ENCODE results near the gene DNAH6.

Gene DNAH6

DNA sequence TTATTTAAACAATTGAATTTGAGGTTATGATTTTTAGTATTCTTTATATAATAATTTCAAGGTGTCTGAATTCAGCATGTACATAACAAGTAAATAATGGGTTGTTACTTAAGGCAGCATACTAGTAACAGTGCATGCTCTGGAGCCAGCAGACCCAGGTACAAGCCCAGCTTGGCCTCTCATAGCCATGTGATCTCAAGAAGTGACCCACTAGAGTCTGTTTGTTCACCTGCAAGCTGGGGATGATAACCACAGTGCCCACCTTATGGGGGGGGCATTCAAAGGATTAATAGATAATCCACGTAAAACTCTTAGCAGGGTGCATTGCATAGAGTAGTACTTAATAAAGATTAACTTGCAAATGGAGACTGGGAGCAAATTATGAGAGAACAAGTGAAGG, 201.0 kb downstream of the DNAH6 start:
- Histone ChIP-seq H3K4me1 (ENCODE audit: control insufficient read depth, insufficient read depth, low read length) (no peaks in the 10 kb centered on the region), H3K27ac (ENCODE audit: low read depth, low read length) (no peak overlapping the region), H3K36me3 (ENCODE audit: control insufficient read depth, insufficient read depth, low read length) (no peaks in the 10 kb centered on the region), H3K9ac (ENCODE audit: low read length) (no peak overlapping the region), H3K9me3 (ENCODE audit: control insufficient read depth, insufficient read depth, low read depth, low read length) (no peaks in the 10 kb centered on the region), H3K4me3 (ENCODE audit: low read depth, low read length) (no peak overlapping the region), H3K27me3 (ENCODE audit: control insufficient read depth, insufficient read depth, low read length) (no peaks in the 10 kb centered on the region)

GRCh38 chr2:84719434-84719833, 203.1 kb downstream of the DNAH6 start:
- Histone ChIP-seq H3K27ac (ENCODE audit: low read depth, low read length) (no peak overlapping the region), H3K9me3 (ENCODE audit: control insufficient read depth, insufficient read depth, low read depth, low read length) (no peaks in the 10 kb centered on the region), H3K27me3 (ENCODE audit: control insufficient read depth, insufficient read depth, low read length) (no peaks in the 10 kb centered on the region), H3K36me3 (ENCODE audit: control insufficient read depth, insufficient read depth, low read length) (no peaks in the 10 kb centered on the region), H3K9ac (ENCODE audit: low read length) (no peak overlapping the region), H3K4me1 (ENCODE audit: control insufficient read depth, insufficient read depth, low read length) (no peaks in the 10 kb centered on the region), H3K4me3 (ENCODE audit: low read depth, low read length) (no peak overlapping the region)

DNA sequence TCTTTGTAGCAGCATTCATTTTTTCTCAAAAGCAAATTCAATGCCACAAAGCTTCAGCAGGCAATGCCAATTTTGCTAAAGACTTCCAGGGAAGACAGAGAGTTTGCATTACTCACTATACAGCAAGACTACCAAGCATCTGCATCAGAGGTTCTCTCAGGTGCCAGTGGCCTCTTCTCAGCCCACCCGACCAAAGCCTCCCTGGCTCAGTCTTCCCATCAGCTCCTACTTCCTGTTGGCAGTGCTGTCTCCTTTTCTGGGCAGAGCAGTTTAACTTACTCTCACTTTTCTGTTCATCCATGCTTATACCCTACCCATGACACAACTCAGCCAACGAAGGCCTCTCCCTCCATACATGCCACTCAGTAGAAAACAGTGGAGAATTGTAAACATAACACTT, 207.5 kb downstream of the DNAH6 start:
- Histone ChIP-seq H3K4me1 (ENCODE audit: control insufficient read depth, insufficient read depth, low read length) (no peaks in the 10 kb centered on the region), H3K9ac (ENCODE audit: low read length) (no peak overlapping the region), H3K36me3 (ENCODE audit: control insufficient read depth, insufficient read depth, low read length) (no peaks in the 10 kb centered on the region), H3K9me3 (ENCODE audit: control insufficient read depth, insufficient read depth, low read depth, low read length) (no peaks in the 10 kb centered on the region), H3K4me3 (ENCODE audit: low read depth, low read length) (no peak overlapping the region), H3K27ac (ENCODE audit: low read depth, low read length) (no peak overlapping the region), H3K27me3 (ENCODE audit: control insufficient read depth, insufficient read depth, low read length) (no peaks in the 10 kb centered on the region)

- H3K4me1 ChIP-seq (ENCODE audit: control insufficient read depth, insufficient read depth, low read length), result no peaks in the 10 kb centered on the region
- H3K36me3 ChIP-seq (ENCODE audit: control insufficient read depth, insufficient read depth, low read length), result no peaks in the 10 kb centered on the region
- no peak overlapping the region for H3K27ac ChIP-seq (ENCODE audit: low read depth, low read length)
- H3K9ac ChIP-seq (ENCODE audit: low read length), result no peak overlapping the region
- H3K27me3 ChIP-seq (ENCODE audit: control insufficient read depth, insufficient read depth, low read length), result no peaks in the 10 kb centered on the region
- no peaks in the 10 kb centered on the region for H3K9me3 ChIP-seq (ENCODE audit: control insufficient read depth, insufficient read depth, low read depth, low read length)
- H3K4me3 ChIP-seq (ENCODE audit: low read depth, low read length), result no peak overlapping the region
These were observed 209.4 kb downstream of the DNAH6 start for GRCh38 chr2:84725717-84726116.

DNA sequence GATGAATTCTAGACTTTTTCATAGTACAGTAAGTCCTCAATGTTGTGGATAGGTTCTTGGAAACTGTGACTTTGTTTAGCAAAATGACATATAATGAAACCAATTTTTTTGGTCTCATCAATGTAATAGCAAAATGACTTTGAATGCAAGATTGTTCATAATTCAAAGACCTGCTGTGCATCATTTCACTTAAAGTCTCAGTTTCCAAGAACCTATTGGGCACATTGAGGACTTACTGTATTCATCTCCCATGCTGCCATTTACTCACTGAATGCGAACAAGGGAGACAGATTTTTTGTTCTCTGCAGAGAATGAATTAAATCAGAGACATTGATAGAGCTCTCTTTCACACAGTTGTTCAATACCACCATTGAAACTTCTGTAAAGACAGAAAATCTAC, 211.0 kb downstream of the DNAH6 start:
- Histone ChIP-seq H3K27ac (ENCODE audit: low read depth, low read length) (no peak overlapping the region), H3K4me1 (ENCODE audit: control insufficient read depth, insufficient read depth, low read length) (no peaks in the 10 kb centered on the region), H3K9ac (ENCODE audit: low read length) (no peak overlapping the region), H3K36me3 (ENCODE audit: control insufficient read depth, insufficient read depth, low read length) (no peaks in the 10 kb centered on the region), H3K4me3 (ENCODE audit: low read depth, low read length) (no peak overlapping the region), H3K9me3 (ENCODE audit: control insufficient read depth, insufficient read depth, low read depth, low read length) (no peaks in the 10 kb centered on the region), H3K27me3 (ENCODE audit: control insufficient read depth, insufficient read depth, low read length) (no peaks in the 10 kb centered on the region)

- no peaks in the 10 kb centered on the region for H3K9me3 ChIP-seq (ENCODE audit: control insufficient read depth, insufficient read depth, low read depth, low read length)
- no peaks in the 10 kb centered on the region for H3K4me1 ChIP-seq (ENCODE audit: control insufficient read depth, insufficient read depth, low read length)
- H3K4me3 ChIP-seq (ENCODE audit: low read depth, low read length), result no peak overlapping the region
- no peak overlapping the region for H3K27ac ChIP-seq (ENCODE audit: low read depth, low read length)
- H3K36me3 ChIP-seq (ENCODE audit: control insufficient read depth, insufficient read depth, low read length), result no peaks in the 10 kb centered on the region
- no peak overlapping the region for H3K9ac ChIP-seq (ENCODE audit: low read length)
- H3K27me3 ChIP-seq (ENCODE audit: control insufficient read depth, insufficient read depth, low read length), result no peaks in the 10 kb centered on the region
These were observed 212.9 kb downstream of the DNAH6 start for GRCh38 chr2:84729224-84729623.

DNA sequence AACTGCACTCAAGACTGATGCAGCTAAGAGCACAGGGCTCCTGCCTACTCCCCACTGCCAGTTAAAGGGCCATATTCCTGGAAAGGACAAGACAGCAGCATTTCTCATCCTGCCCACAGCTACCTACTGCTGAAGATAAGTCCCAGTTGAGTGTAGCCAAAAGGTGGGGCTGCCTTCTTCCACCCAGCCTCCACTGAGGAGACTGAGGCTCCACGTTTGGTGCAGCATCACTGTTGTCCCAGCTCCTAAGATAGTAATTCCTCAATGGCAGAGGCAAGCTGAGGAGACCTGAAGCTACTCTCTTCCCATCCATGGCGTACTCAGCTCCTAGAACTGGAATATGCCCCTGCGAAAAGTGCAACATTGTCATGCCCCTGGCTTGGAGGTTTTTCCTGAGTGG, 214.9 kb downstream of the DNAH6 start:
- no peak overlapping the region for H3K9ac ChIP-seq (ENCODE audit: low read length)
- H3K4me3 ChIP-seq (ENCODE audit: low read depth, low read length), result no peak overlapping the region
- no peaks in the 10 kb centered on the region for H3K36me3 ChIP-seq (ENCODE audit: control insufficient read depth, insufficient read depth, low read length)
- no peaks in the 10 kb centered on the region for H3K27me3 ChIP-seq (ENCODE audit: control insufficient read depth, insufficient read depth, low read length)
- no peaks in the 10 kb centered on the region for H3K4me1 ChIP-seq (ENCODE audit: control insufficient read depth, insufficient read depth, low read length)
- H3K27ac ChIP-seq (ENCODE audit: low read depth, low read length), result no peak overlapping the region
- H3K9me3 ChIP-seq (ENCODE audit: control insufficient read depth, insufficient read depth, low read depth, low read length), result no peaks in the 10 kb centered on the region

GRCh38 chr2:84732897-84733778, 216.8 kb downstream of the DNAH6 start:
- no peaks in the 10 kb centered on the region for H3K9me3 ChIP-seq (ENCODE audit: control insufficient read depth, insufficient read depth, low read depth, low read length)
- H3K27me3 ChIP-seq (ENCODE audit: control insufficient read depth, insufficient read depth, low read length), result no peaks in the 10 kb centered on the region
- H3K9ac ChIP-seq (ENCODE audit: low read length), result no peak overlapping the region
- H3K27ac ChIP-seq (ENCODE audit: low read depth, low read length), result no peak overlapping the region
- H3K4me1 ChIP-seq (ENCODE audit: control insufficient read depth, insufficient read depth, low read length), result no peaks in the 10 kb centered on the region
- H3K4me3 ChIP-seq (ENCODE audit: low read depth, low read length), result no peak overlapping the region
- no peaks in the 10 kb centered on the region for H3K36me3 ChIP-seq (ENCODE audit: control insufficient read depth, insufficient read depth, low read length)

GRCh38 chr2:84735389-84735788, 219.1 kb downstream of the DNAH6 start:
- no peak overlapping the region for H3K9ac ChIP-seq (ENCODE audit: low read length)
- H3K4me3 ChIP-seq (ENCODE audit: low read depth, low read length), result no peak overlapping the region
- no peaks in the 10 kb centered on the region for H3K36me3 ChIP-seq (ENCODE audit: control insufficient read depth, insufficient read depth, low read length)
- no peak overlapping the region for H3K27ac ChIP-seq (ENCODE audit: low read depth, low read length)
- no peaks in the 10 kb centered on the region for H3K27me3 ChIP-seq (ENCODE audit: control insufficient read depth, insufficient read depth, low read length)
- no peaks in the 10 kb centered on the region for H3K4me1 ChIP-seq (ENCODE audit: control insufficient read depth, insufficient read depth, low read length)
- H3K9me3 ChIP-seq (ENCODE audit: control insufficient read depth, insufficient read depth, low read depth, low read length), result no peaks in the 10 kb centered on the region

DNA sequence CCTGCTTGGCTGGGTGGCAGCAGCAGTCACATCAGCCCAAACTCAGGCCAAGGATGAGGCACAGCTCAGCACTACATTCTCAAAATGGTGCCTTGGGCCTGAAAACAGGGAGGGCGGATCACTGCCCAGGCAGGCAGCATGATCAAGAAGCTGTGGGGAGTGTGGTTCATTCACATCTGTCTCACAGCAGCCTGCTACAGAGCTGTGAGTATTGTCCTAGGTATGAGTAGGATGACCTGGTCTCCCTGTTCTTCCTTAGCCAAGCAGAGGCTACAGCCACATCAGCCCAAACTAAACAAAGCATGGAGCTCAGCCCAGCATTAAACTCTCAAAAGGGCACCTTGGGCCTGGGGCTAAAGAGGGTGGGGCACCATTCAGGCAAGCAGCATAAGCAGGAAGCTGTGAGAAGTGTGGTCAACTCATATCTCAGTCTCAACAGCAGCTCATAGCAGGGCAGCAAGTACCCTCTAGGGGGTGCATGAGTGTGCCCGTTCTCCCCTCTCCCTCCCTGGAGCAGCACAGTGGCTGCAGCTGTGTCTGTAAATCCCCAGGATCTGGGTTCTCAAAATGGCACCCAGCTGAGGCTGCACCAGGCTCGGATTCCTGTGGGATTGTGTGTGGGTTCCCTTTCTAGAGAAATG, 225.0 kb downstream of the DNAH6 start:
- Histone ChIP-seq H3K36me3 (ENCODE audit: control insufficient read depth, insufficient read depth, low read length) (no peaks in the 10 kb centered on the region), H3K9ac (ENCODE audit: low read length) (no peak overlapping the region), H3K4me1 (ENCODE audit: control insufficient read depth, insufficient read depth, low read length) (peaks cover 6% of the 10 kb centered on the region; the same call in 1 of the 2 replicates), H3K9me3 (ENCODE audit: control insufficient read depth, insufficient read depth, low read depth, low read length) (no peaks in the 10 kb centered on the region), H3K27ac (ENCODE audit: low read depth, low read length) (no peak overlapping the region), H3K27me3 (ENCODE audit: control insufficient read depth, insufficient read depth, low read length) (no peaks in the 10 kb centered on the region), H3K4me3 (ENCODE audit: low read depth, low read length) (no peak overlapping the region)

GRCh38 chr2:84748341-84748740, 232.0 kb downstream of the DNAH6 start:
- no peak overlapping the region for H3K4me3 ChIP-seq (ENCODE audit: low read depth, low read length)
- no peaks in the 10 kb centered on the region for H3K9me3 ChIP-seq (ENCODE audit: control insufficient read depth, insufficient read depth, low read depth, low read length)
- no peaks in the 10 kb centered on the region for H3K36me3 ChIP-seq (ENCODE audit: control insufficient read depth, insufficient read depth, low read length)
- H3K9ac ChIP-seq (ENCODE audit: low read length), result no peak overlapping the region
- no peaks in the 10 kb centered on the region for H3K27me3 ChIP-seq (ENCODE audit: control insufficient read depth, insufficient read depth, low read length)
- no peak overlapping the region for H3K27ac ChIP-seq (ENCODE audit: low read depth, low read length)
- H3K4me1 ChIP-seq (ENCODE audit: control insufficient read depth, insufficient read depth, low read length), result peaks cover 5% of the 10 kb centered on the region; the same call in 1 of the 2 replicates
